HG02798 (cell line): ENCODE data around the gene ZNF324B.
"Not testable (repeated sequence)": the region's sequence is repeated elsewhere in the genome, so short reads cannot be mapped to it uniquely, and the experiment has no call there.

Source experiments
- ATAC-seq: cut with Tn5 transposase; IDR thresholded peaks from one replicate; pipeline ENCODE4 v1.9.1; 2021; ENCODE audit warnings: mild to moderate bottlenecking; ENCODE audit not compliant: unreplicated experiment, poor library complexity

Gene ZNF324B

DNA sequence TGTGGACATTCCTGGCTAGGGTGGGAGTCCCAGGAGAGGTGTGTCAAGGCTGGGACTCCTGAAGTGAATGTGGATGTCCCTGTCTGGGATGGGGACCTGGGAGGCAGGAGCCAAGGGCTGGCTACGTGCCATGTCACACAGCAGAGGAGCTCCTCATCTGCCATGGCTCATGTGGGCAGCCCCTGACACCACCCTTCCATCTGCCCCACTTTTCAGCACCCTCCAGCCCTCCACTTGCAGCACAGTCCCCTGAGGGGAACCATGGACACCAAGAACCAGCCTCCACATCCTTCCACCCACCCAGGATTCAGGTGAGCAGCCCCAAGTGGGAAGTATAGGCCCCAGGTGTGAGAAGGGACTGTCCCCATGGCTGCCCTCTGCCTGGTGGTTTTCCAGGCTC, 26.4 kb downstream of the ZNF324B start:
- no peak for ATAC-seq

DNA sequence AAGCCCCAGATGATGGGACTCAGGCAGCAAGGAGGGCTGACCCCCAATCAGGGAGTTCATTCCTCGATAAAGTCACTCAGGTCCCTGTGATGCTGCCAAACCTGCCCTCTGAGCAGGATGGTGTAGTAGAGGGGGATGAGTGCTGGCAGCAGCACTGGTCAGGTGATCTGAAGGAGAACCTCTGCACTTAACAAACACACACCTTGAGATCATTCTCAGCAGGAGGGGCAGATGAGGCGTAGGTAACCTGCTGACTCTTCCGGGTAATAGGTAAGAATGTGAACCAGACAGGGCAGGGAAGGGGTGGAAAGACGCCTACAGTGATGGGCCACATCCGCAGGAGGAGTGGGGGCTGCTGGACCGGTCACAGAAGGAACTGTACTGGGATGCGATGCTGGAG, 27.9 kb downstream of the ZNF324B start:
- ATAC-seq = no peak

DNA sequence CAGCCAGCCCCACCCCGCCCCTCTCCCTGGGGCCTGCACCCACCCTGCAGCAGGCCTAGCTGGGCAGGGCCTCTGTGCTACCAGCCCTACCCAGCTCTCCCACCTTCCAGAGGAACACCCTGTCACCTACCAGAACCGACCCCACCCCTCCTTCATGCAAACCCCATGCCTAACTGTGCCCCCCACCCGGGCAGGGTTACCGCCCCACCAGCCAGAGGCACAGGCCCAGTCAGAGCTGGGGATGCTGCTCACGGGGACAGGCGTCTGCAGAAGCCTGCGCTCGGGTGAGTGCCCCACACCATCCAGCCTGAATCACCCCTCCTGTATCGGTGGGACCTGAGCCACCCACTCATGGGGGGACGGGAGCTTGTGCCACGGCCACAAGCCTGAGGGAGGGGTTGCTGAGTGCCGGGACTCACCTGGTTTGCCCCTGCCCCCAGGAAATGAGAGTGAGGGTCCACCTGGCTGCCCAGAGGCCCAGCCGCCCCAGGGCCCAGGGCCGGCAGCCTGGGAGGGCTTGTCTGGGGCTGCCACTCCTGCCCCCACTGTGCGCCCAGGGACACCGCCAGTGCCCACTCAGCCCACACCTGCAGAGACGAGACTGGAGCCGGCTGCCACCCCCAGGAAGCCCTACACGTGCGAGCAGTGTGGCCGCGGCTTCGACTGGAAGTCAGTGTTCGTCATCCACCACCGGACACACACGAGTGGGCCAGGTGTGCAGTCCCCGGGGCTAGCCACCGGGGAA, 28.5 kb downstream of the ZNF324B start:
- ATAC-seq = no peak

GRCh38 chr19:58480481-58480830, 29.0 kb downstream of the ZNF324B start:
- ATAC-seq = no peak

GRCh38 chr19:58480831-58481230, 29.4 kb downstream of the ZNF324B start:
- ATAC-seq = no peak

DNA sequence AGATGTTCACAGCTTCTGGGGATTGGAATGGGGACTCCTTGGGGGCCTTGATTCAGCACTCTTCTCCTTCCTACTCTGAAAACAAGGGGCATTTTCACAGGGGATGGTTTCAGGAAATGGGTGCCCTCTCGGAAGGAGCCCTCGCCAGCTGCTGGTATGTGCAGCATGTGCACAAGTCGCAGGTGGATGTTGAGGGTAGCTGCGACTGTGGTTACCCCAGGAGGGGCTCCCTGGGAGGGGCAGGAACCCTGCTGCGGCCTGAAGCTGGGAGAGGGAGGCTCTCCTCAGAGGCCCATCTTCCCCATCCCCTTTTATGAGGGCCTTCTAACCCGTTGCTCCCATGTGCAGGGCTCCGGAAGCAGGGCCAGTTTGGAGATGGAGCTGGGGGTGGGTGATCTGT, 30.9 kb downstream of the ZNF324B start:
- no peak for ATAC-seq

- ATAC-seq = no peak
Observed at GRCh38 chr19:58483776-58484175, 32.4 kb downstream of the ZNF324B start.

DNA sequence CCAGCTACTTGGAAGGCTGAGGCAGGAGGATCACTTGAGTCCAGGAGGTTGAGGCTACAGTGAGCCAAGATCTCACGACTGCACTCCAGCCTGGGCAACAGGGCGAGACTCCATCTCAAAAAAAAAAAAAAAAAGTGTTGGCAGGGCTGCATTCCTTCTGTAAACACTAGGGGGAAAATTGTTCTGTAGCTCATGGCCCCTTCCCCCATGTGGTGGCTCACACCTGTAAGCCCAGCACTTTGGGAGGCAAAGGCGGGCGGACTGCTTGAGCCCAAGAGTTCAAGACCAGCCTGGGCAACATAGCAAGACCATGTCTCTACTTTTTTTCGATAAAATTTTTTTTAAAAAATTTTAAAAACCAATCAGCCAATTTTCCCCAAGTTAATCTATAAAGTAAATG, 32.9 kb downstream of the ZNF324B start:
- not testable (repeated sequence) for ATAC-seq

- ATAC-seq = no peak
Observed at GRCh38 chr19:58491393-58491792, 40.0 kb downstream of the ZNF324B start.

- ATAC-seq = no peak
Observed at GRCh38 chr19:58492265-58492664, 40.8 kb downstream of the ZNF324B start.

- ATAC-seq = no peak
Observed at GRCh38 chr19:58497634-58498170, 46.3 kb downstream of the ZNF324B start.

DNA sequence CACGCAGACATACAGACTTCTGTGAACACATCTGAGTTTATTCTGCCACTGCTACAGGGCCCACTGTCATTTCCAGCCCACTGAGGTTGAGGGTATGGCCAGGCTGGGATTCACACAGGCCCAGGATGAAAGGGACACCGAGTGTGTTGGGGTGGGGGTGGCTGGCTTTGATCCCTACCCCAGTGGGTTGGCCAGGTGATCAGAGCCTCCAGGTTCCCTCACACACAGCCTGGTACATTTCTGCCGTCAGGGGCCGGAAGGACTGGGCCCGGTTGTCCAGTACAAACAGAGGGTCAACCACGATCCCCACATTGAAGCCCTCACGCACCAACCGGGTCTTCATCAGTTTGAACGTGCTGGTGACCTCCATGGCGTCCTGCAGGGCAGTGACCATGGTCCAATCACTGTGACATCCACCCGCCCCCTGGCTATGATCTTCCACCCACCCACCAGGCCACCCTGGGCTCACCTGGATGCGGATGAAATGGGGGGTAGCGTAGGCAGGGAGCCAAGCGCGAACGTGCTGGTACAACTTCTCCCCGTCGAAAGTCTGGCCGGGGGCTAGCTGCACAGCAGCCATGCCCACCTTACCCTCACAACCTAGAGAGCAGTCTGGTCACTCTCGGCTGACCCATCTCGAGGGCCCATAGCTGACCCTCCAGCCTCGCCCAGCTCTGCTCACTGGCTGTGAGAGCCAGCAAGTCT, 47.0 kb downstream of the ZNF324B start:
- no peak for ATAC-seq

- ATAC-seq = peak; percentile 91
Observed at GRCh38 chr19:58499021-58499927, 47.9 kb downstream of the ZNF324B start.

DNA sequence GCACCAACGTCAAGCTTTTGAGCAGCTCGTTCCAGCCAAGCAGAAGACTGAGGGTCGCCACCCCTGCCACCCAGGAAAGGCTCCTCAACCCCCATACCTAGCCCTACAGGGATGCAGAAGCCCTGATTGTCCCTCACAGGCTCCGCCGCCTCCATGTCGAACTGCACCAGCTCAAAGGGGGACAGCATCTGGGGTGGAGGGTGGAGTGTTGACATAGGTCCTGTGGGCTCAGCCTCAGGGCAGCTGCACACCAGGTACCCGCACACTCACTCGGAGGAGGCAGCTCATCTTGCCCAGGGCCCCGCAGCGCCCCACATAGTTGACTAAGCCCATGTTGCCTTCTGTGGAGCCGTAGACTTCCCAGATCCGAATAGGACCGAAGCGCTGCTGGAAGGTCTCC, 48.8 kb downstream of the ZNF324B start:
- ATAC-seq = no peak
